Measurements from ENCODE around the gene VWA8.
"Not testable (repeated sequence)": the region's sequence is repeated elsewhere in the genome, so short reads cannot be mapped to it uniquely, and the experiment has no call there.

DNA sequence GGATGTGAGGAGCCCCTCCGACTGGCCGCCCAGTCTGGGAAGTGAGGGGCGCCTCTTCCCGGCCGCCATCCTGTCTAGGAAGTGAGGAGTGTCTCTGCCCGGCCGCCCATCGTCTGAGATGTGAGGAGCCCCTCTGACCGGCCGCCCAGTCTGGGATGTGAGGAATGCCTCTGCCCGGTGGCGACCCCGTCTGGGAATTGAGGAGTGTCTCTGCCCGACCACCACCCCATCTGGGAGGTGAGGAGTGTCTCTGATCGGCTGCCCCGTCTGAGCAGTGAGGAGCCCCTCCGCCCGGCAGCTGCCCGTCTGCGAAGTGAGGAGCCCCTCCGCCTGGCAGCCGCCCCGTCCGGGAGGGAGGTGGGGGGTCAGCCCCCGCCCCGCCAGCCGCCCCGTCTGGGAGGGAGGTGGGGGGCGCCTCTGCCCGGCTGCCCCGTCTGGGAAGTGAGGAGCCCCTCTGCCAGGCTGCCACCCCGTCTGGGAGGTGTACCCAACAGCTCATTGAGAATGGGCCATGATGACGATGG lies 389.0 kb downstream of the VWA8 start:
- not testable (repeated sequence) for TF ChIP-seq POLR2AphosphoS5 (IDR thresholded peaks at IDR 0.05; ENCODE audit: low read depth, low read length); POLR2G (IDR thresholded peaks at IDR 0.05; ENCODE audit: low read depth, low read length); RAD21 (CRISPR knock-in tag; IDR thresholded peaks at IDR 0.05); GZF1 (CRISPR knock-in tag; IDR thresholded peaks at IDR 0.05); ZNF607 (CRISPR knock-in tag; IDR thresholded peaks at IDR 0.05; ENCODE audit: borderline replicate concordance); FOXJ3 (CRISPR knock-in tag; IDR thresholded peaks at IDR 0.05; ENCODE audit: borderline replicate concordance)
